ENCODE data around the gene GPC6. TPM values are rescaled to one million over a fixed set of nuclear protein-coding genes. Genes with fewer than 3 reads are reported as not detected.

The GPC6 gene
- total RNA-seq, 1 experiment from 2014 or later: 5.1 TPM

DNA sequence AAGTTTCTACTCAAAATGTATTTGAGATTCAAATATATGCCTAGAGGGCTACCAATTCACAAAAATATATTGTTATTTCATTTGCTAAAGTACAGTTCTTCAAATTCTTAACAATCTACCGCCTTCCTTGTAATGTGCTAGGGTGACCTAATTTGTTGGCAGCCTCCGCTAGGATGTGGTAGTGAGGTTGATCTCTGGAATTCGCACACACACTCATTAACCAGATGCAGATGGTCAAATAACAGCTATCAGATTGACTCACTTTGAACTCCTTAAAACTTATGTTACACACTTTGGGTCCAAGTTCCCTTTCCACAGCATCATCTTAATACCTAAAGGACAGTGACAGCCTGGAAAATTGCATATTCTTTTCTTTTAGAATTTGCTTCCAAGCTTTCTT lies 885.6 kb downstream of the GPC6 start:
- peak; percentile 96 for DNase-seq (ENCODE audit: low spot score)

DNA sequence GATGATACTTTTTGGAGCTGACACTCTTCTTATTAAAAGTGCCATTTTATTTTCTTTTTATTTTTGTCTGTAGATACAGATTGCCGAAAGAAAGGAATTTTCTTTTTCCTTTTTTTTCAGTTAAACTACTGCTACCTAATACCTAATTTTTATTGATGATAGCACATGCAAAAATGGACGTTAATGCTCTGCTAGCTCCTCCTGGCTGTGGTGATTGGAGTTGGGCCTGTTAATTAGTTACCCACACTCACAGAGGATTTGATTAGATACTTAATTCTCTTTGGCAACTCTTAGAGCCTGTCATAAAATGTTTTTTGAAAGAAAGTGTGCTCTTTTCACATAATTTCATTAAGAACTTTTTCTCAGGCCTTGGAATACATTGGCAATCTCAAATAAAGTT lies 886.1 kb downstream of the GPC6 start:
- no peak for DNase-seq (ENCODE audit: low spot score)

DNA sequence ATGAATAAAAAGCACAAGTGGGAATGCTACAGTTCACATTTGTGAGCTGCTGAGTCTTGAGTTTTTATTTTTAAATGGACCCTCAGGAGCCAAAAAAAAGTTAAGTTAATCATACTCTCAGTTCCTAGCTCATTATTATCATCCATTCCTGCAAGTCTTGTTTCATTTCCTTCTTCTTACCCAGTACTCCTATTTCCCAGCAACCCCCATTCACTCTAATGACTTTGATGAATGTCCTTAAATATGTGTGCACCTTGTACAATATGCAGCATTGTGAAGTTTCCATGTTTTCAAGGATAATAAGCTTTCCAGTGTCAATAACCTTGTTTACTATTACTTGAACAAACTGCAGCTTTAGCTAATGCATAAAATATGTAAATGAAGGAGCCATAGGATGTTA lies 886.6 kb downstream of the GPC6 start:
- no peak for DNase-seq (ENCODE audit: low spot score)

DNA sequence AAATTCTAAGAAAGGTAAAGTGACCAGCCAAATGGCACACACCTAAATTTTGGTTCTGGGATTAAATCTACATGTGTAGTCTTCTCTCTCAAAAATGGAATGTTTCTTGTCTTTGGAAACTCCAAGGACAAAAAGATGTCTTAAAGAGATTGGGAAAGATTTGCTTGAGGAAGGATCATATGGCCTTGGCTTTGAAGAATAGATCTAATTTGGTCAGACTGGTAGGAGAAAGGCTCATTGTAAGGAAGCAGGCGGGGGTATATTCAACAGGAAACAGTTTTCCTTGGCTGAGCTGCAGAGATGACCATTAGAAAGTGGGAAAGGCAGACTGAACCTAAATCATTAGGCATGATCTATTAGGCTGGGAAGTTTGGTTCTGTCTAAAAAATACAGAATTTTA lies 887.6 kb downstream of the GPC6 start:
- no peak for DNase-seq (ENCODE audit: low spot score)

DNA sequence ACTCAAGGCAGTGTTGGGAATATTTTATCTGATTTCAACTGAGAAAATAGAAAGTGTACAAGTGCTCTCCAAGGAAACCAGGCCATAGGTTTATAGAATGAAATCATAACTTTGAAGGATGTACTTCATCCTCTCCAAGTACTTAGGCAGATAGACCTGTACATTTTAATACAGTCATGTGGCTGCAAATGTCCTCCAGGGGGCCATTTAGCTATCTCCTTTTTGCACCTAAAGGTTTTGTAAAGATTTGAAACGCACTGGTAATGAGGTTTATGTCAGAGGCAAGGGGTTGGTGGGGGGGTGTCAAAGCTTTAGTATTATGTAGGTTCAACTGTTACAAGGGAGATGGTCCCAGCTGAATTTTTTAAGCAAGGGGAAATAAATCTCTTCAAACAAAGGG lies 888.4 kb downstream of the GPC6 start:
- no peak for DNase-seq (ENCODE audit: low spot score)

DNA sequence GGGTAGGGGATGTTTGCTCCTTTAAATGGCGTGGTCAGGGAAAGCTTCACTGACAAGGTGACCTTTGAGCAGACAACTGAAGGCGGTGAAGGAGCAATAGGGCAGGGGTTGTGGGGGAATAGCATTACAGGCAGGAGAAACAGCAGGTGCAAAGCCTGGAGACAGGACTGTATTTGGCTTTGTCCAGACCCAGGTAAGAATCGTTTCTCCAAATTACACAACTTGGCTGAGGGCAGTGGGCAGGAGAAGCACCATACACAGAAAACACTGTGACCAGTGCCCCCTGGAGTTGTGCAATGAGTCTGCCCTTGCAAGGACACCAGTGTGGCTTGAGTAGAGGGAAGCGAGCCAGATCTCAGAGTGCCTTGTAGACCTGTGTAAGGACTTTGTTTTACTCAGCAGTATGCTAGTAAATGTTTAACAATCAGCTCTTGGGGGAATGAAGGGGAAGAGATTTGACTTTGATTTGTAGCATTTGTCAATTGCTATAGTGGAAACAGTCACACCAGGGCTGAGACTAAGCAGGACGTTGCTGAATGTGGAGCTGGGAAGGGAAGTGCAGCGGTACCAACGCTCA lies 892.8 kb downstream of the GPC6 start:
- no peak for DNase-seq (ENCODE audit: low spot score)

DNA sequence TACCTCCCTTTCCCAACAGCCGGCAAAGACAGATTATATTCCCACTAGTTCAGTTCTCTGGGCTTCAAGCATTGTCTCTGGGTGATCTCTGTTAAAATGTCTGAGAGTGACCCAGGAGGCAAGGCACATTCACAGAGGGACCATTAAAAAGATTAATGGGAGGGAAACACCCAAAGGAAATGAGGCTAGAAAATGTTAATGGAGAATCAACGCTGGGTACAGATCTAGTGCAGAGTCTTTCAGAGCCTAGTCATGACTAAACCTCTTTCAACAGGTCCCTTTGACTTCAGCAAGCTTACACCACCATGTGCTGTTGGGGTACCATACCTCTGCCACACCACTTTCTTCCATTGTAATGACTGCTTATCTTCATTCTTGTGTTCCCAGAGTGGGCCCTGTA lies 894.3 kb downstream of the GPC6 start:
- DNase-seq (ENCODE audit: low spot score): no peak

DNA sequence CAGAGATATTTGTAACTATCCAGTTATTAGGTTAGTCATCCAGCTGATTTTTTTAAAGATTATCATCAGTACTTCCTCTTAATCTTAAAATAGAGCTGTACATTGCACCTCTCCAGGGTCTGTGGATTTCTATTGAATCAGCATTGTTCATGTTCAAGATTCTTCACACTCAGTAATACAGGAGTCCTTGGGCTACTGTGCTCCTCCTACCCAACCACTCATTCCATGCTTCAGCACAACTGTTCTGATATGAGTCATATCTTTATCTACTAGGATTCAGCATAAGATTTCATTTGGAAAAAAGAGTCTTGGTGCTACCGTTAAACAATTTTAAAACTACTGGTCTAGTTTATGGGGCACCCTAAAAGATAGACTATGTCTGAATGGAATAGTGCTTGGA lies 895.1 kb downstream of the GPC6 start:
- peak; percentile 70 for DNase-seq (ENCODE audit: low spot score)

DNA sequence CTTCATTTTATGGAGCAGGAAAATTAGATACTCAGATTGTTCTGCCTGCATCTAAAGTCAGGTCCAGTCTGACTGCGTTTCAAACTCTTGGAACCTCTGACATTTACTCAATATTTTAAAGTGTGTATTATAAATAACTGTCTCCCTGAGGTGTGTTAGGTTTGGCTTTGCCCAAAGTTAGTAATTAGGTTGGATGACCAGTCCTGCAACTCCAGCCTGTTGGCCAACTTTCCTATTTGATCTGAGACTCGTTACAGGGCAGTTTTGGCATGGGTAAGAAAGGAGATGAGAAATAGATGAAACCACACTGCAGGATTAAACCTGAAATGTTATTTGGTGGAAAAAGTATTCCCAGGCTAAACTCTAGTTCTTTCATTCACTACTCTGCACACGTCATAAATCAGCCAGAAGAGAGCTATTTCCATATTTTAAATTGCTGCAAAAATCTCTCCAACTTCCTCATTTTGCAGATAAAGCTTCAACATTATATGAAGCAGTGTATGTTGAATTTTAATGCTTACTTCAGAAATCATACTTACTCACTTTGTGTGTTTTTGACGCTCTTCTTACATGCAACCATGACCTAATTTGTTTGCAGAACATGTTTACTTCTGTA lies 895.8 kb downstream of the GPC6 start:
- DNase-seq (ENCODE audit: low spot score): no peak

DNA sequence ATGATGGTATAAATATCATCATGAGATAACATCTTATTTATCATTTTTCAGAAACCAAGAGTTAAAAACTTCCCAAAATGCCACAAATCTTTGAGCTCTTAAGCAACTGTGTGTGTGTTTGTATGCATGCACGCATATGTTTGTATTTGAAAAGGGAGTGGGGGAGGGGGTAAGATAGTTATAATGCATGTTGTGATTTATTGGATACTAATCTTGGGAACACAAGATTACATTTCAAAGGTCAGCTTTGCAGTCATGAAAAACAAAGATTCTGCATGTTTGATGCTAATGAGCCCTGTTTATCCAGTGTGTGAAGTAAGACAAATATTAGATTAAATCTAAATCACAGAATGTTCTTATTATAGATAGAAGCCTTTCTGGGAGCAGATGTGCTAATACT lies 897.0 kb downstream of the GPC6 start:
- DNase-seq (ENCODE audit: low spot score): no peak

DNA sequence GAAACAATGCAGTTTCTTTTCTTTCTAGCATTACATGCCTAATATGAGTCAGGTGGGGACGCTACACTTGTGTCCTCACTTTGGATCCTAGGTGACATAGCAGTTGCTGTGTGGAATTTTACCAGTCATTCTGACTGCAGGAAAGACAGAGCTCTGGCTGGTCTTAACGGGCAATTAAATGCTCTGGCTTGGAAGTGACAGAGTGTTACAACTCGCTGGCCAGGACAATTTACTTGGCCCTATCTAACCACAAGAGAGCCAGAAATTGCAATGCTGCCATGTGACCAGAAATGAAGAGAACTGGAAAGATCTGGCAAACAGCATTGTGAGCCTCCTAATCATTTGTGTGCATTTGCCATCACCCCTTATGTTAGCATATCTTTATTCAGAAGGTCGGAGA lies 901.8 kb downstream of the GPC6 start:
- peak; percentile 55 for DNase-seq (ENCODE audit: low spot score)

DNA sequence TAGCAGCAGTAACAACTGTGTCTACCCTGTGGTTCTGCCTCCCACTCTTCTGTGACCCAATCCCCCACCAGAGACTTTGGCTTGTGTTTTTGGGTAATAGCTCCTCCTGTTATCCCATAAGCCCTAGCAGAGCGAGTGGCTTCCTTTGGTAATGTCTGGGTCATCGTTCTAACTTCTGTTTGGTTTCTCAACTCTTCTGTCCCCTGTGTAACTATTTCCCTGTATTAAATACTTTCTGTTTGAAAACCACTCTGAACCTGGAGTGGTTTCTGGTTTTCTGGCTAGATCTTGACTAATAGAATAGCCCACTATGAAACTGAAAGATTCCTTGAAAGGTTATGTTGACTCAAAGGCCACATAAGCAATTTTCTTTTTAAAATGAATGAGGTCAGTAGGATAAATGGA lies 902.9 kb downstream of the GPC6 start:
- DNase-seq (ENCODE audit: low spot score): no peak

DNA sequence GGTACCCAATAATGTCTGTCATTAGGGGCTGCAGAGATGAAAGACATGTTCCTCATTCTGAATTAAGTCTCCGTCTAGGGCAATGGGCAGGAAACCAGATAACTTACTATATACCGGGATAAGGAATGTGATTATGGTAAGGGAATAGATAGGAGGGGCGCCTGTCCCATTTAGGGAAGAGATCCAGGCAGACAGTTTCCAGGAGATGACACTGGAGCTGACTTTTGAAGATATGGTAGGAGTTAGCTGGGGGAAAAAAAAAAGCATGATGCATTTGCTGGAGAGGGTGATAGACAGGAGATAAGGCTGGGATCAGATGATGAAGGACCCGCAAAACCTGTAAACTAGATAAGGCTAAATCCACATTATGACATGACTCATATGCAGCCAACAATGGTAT lies 912.2 kb downstream of the GPC6 start:
- DNase-seq (ENCODE audit: low spot score): no peak

DNA sequence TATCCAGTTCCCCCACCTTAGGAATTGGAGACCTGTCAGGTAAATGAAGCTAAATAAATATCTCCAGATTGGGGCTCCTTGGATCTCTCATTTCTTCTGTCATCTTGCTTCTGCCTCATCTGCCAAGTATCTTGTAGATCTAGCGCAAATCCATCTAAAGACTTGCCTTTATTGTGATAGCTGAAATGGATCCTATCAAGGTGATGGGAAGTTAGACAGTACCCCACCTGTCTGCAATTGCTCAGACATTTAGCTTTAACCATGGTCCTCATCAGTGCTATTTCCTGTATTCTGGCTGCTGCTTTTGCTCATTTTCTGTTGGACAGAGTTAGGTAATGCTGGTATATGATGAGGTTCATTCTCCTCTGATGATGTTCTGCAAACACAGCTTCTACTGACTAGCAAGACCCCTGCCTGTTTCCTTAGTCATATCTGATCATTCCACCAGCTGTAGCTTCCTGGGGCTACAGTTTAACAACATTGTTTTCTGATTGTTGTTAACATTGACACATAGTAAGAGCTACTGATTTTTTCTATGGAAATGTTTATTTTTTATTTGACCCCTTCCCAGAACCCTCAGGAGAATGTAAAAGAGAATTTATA lies 912.9 kb downstream of the GPC6 start:
- no peak for DNase-seq (ENCODE audit: low spot score)

DNA sequence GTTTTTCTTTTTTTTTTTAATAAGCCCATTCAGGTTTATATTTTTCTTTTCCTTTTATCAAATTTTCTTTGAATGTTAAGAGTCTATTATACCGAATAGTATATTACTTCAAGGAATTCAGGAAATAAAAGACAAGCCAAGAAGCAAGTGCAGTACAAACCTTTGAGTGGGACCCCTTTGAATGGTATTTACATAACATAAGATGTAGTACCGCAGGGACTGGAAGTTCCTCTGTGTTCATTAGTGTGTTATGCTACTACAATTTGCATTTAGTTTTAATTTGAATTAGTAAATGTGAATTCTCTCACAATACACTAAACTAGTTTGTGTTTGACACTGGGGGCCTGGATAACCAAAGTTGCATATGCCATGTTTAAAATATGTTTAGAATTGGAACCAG lies 913.4 kb downstream of the GPC6 start:
- DNase-seq (ENCODE audit: low spot score): no peak

DNA sequence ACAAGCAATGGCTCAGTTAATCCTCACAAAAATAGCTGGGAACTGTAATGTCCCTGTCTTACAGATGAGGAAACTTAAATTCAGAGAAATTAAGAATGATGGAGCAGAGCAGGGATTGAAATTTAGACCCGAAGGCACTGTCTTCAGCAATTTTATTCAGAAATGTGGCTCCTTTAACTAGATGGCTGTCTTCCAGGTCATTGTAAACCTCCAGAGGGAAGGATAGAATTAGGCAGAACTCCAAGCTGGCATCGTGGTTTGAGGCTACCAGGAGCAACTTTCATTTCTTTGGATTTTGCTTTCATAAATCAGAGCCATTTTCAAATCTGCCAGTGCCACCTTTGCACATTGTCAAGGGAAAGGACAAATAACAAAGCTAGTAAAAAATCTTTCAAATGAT lies 913.9 kb downstream of the GPC6 start:
- no peak for DNase-seq (ENCODE audit: low spot score)

DNA sequence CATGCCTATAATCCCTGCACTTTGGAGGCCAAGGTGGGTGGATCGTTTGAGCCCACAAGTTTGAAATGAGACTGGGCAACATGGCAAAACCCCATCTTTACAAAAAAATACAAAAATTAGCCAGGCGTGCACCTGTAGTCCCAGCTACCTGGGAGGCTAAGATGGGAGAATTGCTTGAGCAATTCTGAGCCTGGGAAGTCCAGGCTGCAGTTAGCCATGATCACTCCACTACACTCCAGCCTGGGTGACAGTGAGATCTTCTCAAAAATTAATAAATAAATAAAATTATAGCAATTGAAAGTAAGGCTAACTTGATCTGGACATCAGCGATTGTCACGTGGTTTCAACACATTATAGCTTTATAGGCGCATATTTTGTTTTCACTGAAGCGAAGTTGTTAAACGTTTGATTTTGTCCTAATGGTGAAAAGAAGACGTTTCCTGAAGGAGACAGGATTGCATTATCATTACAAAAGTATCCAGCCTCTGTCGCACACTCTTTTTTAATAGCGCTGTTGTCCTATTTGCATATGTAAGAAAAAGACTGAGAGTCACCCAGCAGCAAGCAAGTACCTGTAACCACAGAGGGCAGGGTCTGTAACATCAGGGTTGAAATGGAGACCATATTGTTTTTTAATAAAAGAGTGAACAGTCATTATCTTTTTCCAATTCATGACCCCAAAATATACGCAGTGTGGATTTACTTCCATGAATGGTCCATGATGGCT lies 917.2 kb downstream of the GPC6 start:
- DNase-seq (ENCODE audit: low spot score): no peak

DNA sequence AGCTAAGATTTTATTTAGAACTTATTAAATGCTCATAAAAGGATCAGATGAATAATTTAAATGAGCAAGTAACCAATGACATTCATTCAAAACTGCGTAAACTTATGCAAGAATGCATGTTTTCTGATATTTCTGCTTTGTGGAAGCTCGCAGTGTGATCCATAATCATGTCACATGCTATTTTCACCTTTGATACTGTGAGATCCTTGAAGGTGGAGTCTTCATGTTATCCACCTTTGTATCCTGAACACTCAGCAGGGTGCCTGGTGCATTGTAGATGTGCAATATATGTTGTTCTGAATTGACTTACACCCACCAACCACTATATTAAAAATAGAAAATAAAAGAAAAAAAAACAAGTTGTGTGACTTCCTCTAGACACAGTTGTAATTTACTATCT lies 919.4 kb downstream of the GPC6 start:
- no peak for DNase-seq (ENCODE audit: low spot score)

DNA sequence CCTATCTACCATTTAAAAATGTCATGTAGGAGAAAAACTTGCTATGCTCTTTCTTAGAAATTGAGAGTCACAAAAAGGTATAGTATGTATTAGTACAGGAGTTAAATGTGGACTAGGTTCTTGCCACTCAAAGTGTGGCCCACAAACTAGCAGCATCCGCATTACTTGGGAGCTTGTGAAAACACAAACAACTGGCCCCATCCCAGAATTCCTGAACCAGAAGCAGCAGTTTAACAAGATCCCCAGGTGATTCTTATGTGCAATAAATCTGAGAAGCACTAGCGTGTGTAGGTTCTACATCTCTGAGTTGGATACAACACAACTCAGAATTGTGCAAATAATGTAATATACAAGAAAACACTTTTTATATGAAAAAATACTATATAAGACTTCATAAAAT lies 927.0 kb downstream of the GPC6 start:
- DNase-seq (ENCODE audit: low spot score): no peak

DNA sequence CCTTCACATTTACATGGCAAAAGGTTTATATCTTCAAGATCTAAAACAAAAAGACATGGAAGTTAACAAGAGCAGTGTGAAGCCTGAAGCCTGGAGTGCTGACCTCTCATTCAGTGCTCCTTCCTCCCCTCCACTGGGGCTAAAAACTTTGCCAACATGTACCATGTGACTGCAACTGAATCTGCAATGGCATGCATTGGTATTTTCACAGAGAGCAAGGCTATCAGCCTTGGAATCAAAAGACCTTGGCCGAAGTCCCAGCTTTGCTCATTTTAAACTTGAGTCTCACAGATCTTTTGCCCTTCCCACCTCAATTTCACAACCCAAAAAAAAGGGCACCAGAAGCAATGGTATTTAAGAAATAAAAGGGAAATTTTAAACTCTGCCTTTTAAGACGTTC lies 927.8 kb downstream of the GPC6 start:
- DNase-seq (ENCODE audit: low spot score): peak; percentile 30

DNA sequence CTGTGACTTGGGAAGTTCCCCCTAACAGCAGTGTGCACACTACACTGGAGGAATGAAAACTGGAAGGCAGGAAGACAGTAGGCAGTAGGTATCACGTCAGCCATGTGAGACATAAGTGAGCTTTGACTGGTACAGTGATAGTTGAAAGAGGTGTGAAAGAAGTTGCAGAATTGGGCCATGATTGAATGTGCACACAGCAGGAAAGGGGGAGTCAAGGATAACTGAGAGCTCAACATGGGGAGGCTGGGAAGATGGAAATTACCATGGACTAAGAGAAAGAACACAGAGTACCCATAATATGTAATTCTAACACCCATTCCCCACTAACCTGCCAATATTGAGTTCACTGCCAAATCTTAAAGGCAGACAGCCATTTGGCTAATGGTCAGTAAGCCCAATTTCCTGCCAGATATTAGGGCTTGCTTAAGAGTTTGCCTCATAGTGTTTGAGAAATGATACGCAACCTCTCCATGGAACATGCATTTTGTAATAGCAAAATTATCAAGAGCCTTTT lies 931.2 kb downstream of the GPC6 start:
- no peak for DNase-seq (ENCODE audit: low spot score)

DNA sequence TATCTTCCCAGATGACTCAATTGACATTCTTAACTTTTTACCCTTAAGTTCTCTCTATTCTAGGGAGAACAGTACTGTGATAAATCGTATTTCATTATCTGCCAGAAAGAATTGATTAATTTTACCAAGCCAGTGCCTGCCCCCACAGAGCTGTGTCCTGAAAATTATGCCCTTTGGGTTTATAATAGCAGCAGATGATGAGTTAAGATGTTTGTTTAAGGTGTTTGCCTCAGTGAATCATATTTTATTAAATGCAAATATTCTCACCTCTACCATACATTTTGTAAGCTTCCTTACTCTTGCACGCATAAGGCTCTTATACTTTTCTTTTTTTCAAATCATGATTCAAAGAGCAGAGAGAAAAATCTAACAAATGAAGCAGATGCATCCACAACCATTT lies 934.3 kb downstream of the GPC6 start:
- DNase-seq (ENCODE audit: low spot score): no peak

DNA sequence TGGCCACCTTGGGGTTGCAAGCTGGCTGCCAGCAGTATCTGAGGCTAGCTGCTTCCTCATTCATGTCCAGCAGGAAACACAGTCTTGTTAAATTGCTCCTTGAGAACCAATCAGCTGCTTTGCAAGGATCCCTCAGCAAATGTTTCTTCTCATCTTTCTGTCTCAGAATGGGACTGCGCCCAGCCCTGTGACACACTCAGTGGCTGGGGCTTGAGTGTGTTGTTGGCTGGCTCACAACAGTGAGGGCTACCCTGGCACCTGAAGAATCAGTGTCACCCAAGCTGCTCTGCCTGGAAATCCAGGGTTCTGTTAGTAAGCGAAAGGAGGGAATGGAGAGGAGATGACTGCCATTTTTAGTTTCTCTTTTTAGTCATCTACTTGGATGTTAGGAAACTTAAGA lies 935.7 kb downstream of the GPC6 start:
- DNase-seq (ENCODE audit: low spot score): no peak

Data from A172 (cell line).